ENCODE data around the gene MED10.

DNA sequence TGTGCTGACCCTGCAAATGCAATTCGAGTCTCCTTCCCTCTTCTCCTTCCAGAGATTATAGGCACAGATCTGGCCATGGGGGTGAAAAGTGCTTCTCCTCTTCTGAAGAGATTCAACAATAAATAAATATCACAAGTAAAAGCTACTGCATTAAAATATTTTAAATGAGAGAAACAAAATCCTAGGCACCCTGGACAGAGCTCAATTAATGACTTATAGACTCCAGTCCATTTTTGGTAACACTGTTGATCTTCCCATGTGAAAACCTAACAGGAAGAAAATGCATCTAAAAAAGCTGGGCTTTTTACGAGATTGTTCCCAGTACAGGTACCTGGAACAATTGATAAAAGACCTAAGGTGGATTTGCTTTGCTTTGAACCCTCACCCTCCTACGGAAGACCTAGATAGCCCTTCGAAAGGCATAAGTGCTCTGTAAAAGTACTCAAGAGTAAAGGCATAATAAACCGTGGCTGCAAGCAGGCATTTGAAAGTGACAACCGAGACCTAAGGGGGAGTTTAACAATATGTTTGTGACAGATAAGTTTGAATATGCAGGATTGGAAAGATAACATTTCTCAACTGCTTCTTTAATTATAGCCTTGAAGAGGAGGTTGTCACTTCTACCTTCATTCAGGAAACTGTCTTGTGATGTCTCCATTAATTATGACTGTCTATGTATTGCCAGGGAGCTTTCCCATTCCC is 29.4 kb upstream of the MED10 start:
- TF ChIP-seq, protein P1, sequence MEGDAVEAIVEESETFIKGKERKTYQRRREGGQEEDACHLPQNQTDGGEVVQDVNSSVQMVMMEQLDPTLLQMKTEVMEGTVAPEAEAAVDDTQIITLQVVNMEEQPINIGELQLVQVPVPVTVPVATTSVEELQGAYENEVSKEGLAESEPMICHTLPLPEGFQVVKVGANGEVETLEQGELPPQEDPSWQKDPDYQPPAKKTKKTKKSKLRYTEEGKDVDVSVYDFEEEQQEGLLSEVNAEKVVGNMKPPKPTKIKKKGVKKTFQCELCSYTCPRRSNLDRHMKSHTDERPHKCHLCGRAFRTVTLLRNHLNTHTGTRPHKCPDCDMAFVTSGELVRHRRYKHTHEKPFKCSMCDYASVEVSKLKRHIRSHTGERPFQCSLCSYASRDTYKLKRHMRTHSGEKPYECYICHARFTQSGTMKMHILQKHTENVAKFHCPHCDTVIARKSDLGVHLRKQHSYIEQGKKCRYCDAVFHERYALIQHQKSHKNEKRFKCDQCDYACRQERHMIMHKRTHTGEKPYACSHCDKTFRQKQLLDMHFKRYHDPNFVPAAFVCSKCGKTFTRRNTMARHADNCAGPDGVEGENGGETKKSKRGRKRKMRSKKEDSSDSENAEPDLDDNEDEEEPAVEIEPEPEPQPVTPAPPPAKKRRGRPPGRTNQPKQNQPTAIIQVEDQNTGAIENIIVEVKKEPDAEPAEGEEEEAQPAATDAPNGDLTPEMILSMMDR (IDR thresholded peaks at IDR 0.05; ENCODE audit: poor library complexity), result no peak
- no peak for TF ChIP-seq EZH2 (IDR thresholded peaks at IDR 0.05; ENCODE audit: borderline replicate concordance)

Data from hepatocyte (in vitro differentiated cells).